HG03039 (cell line): ENCODE data around the gene SLC35B1.
"Not testable (repeated sequence)": the region's sequence is repeated elsewhere in the genome, so short reads cannot be mapped to it uniquely, and the experiment has no call there.

Experiments used
- ATAC-seq: cut with Tn5 transposase; IDR thresholded peaks from one replicate; pipeline ENCODE4 v1.9.1; 2021; ENCODE audit warnings: mild to moderate bottlenecking, moderate library complexity; ENCODE audit not compliant: unreplicated experiment

Gene SLC35B1

DNA sequence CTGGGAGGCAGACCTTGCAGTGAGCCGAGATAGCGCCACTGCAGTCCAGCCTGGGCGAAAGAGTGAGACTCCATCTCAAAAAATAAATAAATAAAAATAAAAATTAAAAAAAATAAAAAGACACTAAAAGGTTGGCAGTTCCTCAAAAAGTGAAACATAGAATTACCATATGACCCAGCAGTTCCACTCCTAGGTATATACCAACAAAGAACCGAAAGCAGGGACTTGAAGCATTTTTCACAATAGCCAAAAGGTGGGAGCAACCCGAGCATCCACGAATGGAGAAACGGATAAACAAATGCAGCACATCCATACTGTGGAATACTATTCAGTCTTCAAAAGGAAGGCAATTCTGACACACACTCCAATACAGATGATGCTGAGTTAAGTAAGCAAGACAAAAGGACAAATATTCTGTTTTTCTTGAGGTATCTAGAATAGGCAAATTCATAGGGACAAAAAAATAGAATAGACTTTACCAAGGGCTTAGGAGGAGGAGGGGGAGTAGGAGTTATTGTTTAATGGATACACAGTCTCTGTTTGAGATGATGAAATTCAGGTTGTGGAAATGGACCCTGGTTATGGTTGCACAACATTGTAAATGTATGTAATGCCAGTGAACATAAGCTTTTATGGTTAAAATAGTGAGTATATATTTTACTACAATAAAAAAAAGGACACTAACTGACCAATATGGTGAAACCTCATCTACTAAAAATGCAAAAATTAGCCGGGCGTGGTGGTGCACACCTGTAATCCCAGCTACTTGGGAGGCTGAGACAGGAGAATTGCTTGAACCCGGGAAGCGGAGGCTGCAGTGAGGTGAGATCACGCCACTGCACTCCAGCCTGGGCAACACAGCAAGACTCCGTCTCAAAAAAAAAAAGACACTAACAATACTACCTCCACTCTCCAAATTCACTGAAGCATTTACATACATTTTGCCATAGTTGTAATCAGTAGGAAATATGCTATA lies 27.0 kb upstream of the SLC35B1 start:
- no peak for ATAC-seq

GRCh38 chr17:49731435-49731831 lies 23.7 kb upstream of the SLC35B1 start:
- ATAC-seq = no peak

DNA sequence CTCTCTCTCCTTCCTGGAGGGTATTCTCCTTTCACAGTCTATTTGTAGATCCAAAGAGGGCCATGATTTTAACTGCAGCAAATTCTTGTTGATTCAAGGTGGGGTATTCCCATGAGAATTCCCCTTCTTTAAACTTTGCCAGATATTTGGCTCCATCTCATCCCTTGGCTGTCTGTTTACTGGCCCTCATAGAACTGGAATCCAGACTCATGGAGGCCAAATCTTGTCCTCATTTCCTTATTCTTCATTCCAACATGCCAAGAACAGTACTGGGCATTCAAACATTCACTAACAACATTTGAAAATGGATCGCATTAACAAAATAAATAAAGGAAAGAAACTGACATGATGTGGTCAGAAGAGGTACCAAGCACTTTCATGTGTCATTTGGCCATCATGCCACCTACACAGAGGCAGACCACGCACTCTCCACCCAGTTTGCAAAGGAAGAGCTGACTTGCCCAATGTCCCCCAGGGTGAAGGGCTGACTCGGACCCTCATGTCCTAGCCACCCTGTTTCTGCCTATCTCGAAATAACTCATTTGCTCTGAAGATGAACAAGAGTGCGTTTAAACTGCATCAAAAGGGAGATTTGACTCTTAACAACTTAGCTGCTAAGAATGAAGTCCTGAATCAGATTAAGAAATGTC lies 23.1 kb upstream of the SLC35B1 start:
- no peak for ATAC-seq

DNA sequence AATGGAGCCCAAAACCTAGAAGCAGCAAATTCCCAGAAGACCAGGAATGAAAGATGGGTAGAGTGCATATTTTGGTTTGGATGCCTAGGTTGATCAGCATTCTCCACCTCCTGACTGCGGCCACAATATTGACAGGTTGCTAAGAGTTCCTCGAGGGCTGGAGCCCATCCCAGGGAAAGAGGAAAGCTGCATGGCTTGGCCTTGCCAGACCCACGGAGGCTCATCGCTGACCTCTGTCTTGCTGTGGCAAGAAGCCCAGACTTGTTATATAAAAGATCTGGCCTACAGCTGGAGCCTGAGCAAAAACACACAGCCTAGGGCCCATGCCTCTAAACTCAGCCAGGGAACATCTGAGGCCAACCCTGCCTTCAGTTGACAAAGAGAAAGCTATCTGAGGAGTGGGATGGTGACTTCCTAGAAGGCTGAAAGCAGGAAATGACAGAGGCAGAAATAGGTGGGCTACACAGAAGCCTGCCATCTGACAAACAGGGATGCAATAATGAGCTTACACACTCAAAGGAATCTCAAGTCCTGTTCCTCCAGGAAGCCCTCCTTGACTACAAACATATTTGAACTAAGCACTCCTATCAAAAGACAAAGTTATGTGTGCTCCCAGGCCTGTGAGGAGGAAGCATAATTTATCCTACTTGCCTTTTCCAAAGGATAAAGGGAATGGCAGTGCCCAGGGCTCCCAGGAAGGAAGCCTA lies 22.5 kb upstream of the SLC35B1 start:
- no peak for ATAC-seq

- no peak for ATAC-seq
Observed at GRCh38 chr17:49729069-49729468, 21.3 kb upstream of the SLC35B1 start.

DNA sequence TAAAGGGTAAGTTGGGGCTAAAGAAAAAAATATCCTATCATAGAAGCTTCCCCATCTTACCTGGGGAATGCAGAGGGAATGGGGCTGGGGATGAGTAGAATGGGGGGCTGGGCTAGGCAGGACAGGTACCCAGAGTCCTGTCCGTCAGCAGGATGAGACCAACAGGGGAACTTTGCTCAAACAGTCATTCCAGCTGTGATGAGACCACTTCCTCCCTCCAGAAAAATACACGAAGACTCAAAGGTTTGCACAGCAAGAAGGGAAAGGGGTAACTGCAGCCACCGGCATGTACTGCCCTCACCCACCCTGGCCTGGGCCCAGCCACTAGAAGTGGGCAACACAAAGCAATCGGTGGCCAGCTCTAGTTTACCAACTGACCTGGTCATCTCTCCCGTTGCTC lies 20.7 kb upstream of the SLC35B1 start:
- no peak for ATAC-seq

DNA sequence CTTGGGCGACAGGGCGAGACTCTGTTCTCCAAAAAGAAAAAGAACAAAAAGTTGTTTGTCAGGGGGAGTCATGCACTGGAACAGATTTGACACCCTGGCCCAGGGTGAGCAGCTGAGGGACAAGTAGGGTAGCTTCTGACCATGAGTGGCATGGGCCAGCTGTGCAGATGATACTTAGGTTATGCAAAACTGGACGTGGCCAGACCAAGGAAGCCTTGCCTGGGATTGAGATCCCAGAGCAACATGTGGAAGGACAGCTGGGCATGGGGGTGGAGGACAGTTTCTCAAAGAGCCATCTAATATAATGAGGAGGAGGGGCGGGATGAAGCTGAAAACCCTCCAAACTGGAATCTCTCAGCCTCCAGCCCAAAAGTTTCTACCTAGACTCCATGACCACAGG lies 19.6 kb upstream of the SLC35B1 start:
- no peak for ATAC-seq

DNA sequence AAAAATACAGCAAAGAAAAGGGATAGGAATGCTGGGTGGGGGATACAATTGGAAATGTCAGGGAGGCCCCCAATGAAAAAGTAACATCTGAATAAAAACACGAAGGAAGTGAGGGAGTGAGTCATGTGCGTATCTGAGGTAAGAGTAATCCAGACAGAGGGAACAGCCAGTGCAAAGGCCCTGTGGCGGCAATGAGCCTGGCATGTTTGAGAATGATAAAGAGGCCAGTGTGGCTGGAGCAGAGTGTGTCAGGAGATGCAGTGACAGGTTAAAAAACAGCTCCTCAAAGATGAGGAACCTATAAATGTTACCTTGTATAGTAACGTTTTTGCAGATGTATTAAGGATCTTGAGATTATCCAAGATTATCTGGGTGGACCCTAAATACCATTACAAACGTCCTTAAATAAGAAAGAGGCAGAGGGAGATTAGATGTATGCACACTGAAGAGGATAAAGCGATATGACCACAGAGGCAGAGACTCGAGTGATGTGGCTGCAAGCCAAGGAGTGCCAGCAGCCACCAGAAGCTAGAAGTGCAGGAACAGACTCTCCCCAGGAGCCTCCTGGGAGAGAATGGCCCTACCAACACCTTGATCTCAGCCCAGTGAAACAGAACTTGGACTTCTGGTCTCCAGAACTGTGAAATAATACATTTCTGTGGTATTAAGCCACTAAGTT lies 17.8 kb upstream of the SLC35B1 start:
- no peak for ATAC-seq

GRCh38 chr17:49724552-49724951 lies 16.8 kb upstream of the SLC35B1 start:
- ATAC-seq = not testable (repeated sequence)

- no peak for ATAC-seq
Observed at GRCh38 chr17:49723423-49723822, 15.7 kb upstream of the SLC35B1 start.

GRCh38 chr17:49722066-49722465 lies 14.3 kb upstream of the SLC35B1 start:
- no peak for ATAC-seq

GRCh38 chr17:49717371-49717861 lies 9.7 kb upstream of the SLC35B1 start:
- no peak for ATAC-seq

- no peak for ATAC-seq
Observed at GRCh38 chr17:49716668-49717364, 9.1 kb upstream of the SLC35B1 start.

- no peak for ATAC-seq
Observed at GRCh38 chr17:49715717-49716279, 8.0 kb upstream of the SLC35B1 start.

GRCh38 chr17:49715216-49715615 lies 7.5 kb upstream of the SLC35B1 start:
- ATAC-seq = no peak

- no peak for ATAC-seq
Observed at GRCh38 chr17:49708515-49709183, 885 bp upstream of the SLC35B1 start.

DNA sequence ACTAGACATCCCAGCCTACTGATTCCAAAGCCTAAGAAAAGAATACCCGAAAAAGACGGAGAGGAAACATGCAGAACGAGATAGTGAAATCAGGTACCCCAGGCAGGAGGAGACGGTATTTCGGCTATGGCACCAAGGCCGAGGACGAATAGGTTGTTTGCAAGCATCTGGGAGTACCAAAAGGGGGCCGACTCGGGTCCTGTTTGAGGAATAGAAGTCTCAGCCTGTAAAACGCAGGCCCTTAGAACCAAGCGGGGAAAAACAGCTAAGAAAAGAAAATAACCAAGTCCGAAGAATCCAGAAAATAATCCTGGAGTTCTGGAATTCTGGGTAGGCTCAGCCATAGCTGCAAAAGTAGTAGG lies 537 bp downstream of the SLC35B1 start:
- no peak for ATAC-seq

GRCh38 chr17:49705254-49705653 lies 2.5 kb downstream of the SLC35B1 start:
- no peak for ATAC-seq

- ATAC-seq = no peak
Observed at GRCh38 chr17:49703557-49704277, 4.0 kb downstream of the SLC35B1 start.
